Caki2 (cell line): ENCODE results near the gene ILK. TPM values are rescaled to one million over a fixed set of nuclear protein-coding genes. Genes with fewer than 3 reads are reported as not detected.

ENCODE experiments used
- DNase-seq: peaks from one replicate; pipeline ENCODE4 v3.0.0-alpha.2; 2015; ENCODE audit warnings: low read depth
- in situ Hi-C: cut with HindIII; loops from 2 replicates; pipeline ENCODE4 v1.10.0; 2016; ENCODE audit warnings: low sequenced_read_pairs, low pct_unique_long_range_greater_than_20kb, mixed read lengths
- total RNA-seq: library from RNA; depleted of rRNA; stranded (reverse); fragments of >200 nt; shearing (Covaris generic); gene quantifications from 2 replicates; pipeline ENCODE4 v1.2.3, GENCODE V29; 2014; ENCODE audit warnings: low replicate concordance

The ILK gene
- total RNA-seq, 1 experiment from 2014 or later, result 153 TPM

DNA sequence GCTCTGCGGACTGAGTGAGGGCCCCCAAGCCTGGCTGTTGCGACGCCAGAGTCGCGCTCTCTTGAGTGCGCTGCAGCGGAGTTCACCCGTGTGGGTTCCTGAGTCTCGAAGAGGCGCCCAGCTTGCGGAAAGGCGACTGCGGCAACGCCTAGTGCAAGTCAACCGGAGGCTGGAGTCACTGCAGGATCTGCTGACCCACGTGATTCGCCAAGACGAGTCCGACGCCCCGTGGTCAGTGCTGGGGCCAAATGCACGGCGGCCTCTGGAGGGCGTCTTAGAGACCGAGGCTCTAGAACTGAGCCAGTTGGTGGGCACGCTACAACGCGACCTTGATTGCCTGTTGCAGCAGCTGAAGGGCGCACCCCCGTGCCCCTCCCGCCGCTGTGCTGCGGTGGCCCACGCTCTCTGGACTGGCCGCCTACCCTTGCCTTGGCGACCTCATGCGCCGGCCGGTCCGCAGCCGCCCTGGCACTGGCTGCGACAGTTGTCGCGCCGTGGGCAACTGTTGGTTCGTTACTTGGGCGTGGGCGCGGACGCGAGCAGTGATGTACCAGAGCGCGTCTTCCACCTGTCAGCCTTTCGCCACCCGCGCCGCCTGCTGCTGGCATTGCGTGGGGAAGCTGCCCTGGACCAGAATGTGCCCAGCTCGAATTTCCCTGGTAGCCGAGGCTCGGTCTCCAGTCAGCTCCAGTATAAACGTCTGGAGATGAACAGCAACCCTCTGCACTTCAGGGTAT is 32.7 kb upstream of the ILK start:
- DNase-seq, result no peak
- in situ Hi-C loops, result no loop called here

DNA sequence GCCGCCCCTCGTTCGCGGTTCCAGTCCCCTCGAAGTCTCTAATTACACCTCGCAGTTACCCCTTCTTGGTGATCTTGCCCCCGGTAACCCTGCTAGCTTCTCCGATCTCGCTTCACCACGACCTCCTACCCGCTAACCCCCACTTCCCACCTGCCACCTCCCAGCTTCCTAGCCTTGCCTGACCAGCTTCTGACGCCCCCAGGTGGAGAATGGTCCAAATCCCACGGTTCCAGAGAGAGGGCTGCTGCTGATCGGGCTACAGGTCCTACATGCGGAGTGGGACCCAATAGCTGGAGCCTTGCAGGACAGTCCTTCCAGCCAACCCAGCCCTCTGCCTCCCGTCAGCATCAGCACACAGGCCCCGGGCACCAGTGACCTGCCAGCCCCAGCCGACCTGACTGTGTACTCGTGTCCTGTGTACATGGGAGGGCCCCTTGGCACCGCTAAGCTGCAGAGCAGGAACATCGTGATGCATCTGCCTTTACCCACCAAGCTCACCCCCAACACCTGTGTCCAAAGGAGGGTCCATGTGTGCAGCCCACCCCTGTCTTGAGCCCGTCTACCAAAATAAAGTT is 32.1 kb upstream of the ILK start:
- in situ Hi-C loops, result no loop called here
- DNase-seq, result no peak

DNA sequence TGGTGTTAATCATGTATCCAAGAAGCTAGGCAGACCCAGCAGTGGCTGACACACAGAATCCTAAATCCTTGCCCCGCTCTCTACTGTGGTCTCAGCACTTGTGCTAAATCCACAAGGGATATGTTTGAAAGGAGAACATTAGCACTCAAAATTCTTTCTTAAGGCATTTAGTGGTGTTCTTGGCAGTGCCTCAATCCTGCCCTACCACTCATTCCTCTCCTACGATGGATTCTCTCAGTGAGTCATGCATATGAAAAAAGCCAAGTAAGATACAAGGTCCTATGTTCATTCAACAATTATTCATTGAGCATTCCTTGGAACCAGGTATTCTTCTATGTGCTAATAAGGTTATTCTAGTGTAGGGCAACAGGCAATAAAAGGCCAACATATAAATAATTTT is 31.4 kb upstream of the ILK start:
- no peak for DNase-seq
- in situ Hi-C loops, result no loop called here

DNA sequence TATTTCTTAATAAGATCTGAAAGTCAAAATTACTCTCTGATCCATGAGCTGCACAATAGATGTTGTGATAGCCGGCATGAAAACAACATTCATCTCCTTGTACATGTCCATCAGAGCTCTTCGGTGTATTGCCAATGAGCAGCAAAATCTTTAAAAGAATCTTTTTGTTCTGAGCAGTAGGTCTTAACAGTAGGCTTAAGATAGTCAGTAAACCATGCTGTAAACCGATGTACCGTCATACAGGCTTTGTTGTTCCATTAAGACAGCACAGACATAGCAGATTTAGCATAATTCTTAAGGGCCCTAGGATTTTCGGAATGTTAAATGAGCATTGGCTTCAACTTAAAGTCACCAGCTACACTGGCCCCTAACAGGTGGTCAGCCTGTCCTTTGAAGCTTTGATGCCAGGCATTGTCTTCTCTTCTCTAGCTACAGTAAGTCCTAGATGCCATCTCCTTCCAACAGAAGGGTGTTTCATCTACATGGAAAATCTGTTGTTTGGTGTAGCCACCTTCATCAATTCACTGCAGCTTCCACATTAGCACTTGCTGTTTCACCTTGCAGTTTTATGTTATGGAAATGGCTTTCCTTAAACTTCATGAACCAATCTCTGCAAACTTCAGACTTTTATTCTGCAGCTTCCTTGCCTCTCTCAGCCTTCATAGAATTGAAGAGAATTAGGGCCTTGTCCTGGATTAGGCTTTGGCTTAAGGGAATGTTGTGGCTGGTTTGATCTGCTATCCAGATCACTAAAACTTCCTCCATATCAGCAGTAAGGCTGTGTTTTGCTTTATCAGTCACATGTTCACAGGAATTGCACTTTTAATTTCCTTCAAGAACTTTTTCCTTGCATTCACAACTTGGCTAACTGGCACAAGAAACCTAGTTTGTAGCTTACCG is 28.5 kb upstream of the ILK start:
- in situ Hi-C loops, result no loop called here
- no peak for DNase-seq

DNA sequence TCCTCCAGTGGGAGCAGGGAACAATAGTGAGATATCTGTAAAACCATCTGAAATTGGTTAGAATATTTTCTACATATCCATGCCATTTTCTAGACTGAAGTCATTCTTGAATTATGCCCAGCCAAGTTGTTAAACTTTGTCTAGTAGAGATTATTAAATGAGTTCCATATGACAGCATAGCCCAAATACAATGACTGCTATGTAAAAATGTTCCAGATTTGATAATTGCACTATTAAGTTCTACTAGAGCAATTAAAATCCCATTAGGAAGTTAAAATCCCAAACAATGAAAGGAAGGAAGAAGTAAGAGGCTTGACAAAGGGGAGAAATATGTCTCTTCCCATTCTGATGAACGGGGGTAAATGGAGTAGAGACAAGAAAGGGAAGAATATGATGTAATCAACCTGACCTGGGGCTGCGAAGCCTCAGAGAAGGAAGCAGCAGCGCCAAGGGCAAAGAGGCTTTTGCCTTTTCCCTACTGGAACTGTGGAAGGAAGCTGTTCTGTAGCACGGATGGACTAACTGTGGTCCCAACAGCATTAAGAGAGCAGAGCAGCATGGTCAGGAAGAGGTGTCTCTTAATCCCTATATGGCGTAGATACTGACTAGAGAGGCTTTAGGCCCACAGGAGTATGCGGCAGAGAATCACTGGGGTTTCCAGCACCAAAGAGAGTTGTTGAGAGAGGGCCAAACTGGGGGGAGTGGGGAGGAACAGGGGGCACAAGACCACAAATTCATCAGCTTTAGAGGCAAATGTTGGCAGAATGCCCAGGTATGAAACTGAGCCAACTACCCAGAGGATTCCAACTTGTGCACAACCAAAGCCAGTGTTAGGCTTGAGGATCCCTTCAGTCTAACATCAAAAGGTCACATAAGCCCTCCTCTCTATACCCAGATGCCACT is 26.9 kb upstream of the ILK start:
- in situ Hi-C loops, result no loop called here
- no peak for DNase-seq

DNA sequence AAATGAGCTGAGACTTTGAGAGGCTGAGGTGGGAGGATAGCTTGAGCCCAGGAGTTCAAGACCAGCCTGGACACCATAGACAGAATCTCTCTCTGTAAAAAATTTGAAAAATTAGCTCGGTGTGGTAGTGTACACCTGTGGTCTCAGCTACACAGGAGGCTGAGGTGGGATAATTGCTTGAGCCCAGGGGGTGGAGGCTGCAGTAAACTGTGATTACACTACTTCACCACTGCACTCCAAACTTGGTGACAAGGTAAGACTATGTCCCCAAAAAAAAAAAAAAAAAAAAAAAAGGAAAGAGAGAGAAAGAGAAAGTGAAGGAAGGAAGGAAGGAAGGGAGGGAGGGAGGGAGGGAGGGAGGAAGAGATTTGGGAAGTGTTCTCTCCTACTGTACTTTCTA is 25.4 kb upstream of the ILK start:
- in situ Hi-C loops, result no loop called here
- DNase-seq, result no peak

DNA sequence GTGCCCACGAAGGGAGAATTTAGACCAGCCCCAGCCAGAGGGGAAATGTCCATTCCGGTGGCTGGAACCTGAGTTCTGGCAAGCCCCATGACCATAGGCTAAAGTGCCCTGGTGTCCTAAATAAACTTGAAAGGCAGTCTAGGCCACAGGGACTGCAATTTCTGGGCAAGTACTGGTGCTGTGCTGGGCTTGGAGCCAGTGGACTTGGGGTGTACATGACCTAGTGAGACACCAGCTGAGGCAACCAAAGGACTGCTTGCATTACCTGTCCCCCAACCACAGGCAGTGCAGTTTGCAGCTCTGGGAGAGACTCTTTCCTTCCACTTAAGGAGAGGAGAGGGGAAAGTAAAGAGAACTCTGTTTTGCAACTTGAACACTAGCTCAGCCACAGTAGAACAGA is 23.9 kb upstream of the ILK start:
- in situ Hi-C loops, result no loop called here

DNA sequence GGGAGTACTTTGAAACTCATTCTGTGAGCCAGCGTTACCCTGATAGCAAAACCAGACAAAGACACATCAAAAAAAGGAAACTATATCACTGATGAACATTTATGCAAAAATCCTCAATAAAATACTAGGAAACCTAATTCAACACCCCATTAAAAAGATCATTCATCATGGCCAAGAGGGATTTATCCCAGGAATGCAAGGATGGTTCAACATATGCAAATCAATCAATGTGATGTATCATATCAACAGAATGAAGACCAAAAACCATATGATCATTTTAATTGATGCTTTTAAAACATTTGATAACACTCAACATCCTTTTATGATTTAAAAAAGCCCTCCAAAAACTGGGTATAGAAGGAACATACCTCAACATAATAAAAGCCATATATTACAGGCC is 20.0 kb upstream of the ILK start:
- no peak for DNase-seq
- in situ Hi-C loops, result no loop called here

More for the DNA sequence above, 23.9 kb upstream of the ILK start:
- DNase-seq, result no peak

DNA sequence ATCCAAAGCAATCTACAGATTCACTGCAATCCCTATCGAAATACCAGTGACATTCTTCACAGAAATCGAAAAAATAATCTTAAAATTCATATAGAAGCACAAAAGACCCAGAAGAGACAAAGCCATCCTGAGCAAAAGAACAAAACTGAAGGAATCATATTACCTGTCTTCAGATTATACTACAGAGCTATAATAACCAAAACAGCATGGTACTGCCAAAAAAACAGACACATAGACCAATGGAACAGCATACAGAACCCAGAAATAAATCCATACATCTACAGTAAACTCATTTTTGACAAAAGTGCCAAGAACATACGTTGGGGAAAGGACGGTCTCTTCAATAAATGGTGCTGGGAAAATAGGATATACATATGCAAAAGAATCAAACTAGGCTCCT is 19.0 kb upstream of the ILK start:
- in situ Hi-C loops, result no loop called here
- no peak for DNase-seq

DNA sequence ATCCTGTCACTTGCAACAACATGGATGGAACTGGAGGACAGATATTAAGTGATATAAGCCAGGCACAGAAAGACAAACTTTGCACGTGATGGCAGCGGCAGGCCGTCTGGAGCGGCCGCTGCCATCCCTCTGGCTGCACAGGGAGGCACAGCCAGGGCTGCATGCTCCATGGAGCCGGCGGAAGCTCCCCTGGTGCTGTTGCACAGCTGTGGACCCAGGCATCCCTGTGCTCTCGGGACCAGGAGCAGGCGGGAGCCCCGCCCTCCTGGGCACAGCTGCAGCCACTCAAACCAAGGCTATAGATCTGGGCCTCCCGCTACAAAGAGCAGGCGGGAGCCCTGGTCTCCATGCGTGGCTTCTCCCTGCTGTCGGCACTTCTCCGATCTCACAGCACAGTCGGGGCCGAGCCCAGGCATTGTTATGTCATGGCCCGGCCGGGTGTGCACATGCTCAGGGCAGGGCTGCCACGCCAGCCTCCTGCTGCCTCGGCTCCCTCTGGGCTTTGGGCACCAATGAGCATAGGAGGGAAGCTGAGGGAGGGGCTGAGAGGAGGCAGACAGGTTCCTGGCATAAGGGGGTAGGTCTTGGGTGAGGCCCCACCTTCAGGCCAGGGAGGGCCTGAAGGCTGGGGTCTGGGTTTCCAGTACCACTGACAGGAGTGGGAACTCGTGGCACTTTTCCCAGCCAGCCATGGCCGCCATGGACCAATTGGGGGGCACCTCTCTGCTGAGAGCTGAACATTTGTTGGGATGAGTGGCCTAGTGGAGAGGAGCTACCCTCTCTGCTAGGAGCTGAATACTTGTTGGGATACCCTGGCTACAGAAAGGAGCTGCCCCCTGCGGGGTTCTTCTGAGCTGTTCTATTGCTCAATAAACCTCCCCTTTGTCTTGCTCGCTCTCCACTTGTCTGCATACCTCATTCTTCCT is 16.9 kb upstream of the ILK start:
- no peak for DNase-seq
- in situ Hi-C loops, result no loop called here

DNA sequence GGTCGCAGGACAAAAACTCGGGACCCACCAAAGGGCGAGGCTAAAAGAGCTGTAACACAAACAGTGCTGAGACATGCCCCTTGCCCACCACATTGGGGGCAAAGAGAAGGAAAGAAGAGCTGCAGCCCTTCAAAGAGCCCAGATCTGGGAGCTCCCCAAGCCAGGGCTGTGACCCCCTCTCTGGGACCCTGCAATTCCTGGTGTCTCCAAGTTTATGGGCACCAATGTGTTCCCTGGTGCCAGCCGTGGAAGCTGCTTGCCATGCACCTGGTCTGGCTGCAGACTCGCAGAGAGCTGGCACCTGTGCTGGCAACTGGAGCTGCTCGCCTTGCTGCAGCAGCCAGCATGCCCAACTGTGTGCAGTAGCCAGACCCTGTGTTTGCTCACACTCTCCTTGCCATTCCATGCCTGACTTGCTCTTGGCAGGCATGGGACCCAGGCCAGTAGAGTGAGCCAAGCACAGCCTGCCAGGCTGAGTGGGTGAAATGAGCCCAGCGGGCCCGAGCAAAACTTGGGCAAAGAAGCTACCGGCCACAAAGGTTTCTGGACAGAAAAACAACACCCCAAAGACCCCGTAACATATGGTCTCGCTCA is 16.1 kb upstream of the ILK start:
- in situ Hi-C loops, result no loop called here
- DNase-seq, result no peak

DNA sequence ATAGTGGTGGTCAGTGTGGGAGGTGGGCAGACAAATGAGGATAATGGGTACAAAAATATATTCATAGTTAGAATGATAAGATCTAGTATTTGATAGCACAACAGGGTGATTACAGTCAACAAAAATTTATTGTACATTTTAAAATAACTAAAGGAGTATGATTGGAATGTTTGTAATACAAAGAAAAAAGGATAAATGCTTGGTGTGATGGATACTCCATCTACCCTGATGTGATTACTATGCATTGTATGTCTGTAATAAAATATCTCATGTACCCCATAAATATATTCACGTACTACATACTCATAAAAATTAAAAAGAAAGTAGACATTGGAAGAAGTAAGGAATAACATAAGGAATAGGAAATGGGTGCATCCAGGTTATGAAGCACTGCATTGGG is 15.6 kb upstream of the ILK start:
- in situ Hi-C loops, result no loop called here
- DNase-seq, result no peak

DNA sequence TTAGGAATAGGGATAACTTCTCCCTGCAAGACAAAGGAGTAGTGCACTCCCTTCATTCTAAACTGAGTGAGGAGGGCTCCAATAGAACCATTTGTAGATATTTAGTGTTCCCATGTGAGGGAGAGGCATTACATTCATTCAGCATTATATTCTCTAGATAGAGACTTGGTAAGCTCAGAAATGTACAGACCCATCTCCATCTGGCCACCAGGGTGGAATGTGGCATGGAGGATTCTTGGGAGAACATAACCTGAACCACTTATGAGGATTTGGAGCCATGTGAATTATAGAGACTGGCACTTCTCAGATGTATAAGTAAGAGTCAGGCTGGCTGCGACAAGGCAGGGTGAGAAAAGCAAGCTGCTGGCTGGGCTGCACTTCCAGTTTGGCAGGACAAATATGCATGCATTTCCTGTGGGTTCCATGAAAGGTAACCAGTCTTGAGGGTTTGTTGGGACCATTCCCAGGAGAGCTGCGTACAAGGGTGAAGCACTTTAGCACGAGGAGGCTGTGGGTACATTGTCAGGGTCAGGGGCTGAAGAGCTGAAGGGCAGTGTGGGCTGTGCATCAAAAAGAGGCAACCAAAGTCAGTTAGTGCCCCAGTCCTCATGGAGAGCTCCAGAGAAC is 9.3 kb upstream of the ILK start:
- in situ Hi-C loops, result no loop called here
- DNase-seq, result no peak

DNA sequence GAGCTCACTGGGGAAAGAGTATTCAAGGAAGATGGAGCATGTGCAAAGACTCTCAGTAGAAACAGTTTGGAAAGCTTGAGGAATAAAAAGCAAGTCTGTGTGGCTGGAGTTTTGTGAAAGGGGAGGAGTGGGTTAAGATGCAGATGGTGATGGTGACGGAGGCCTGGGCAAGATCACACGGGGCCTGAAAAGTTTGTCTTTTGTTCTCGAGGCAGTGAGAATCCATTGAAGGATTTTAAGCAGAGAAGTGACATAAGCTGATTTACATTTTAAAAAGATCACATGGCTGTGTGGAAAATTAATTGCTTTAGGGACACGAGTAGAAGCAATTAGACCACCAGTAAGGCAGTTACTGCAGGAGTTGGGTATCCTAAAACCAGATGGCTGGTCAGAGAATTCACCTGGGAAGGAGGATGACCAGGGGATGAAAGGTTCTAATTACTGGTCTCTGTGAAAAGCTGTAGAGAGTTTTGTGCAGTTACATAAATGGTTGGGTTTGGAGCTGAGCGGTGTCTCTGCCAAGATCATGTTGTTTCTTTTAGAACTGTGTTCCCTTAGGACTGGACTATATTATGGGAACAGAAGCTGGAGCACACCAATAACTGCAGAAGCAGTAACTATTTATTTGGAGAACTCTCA is 7.2 kb upstream of the ILK start:
- in situ Hi-C loops, result no loop called here

DNA sequence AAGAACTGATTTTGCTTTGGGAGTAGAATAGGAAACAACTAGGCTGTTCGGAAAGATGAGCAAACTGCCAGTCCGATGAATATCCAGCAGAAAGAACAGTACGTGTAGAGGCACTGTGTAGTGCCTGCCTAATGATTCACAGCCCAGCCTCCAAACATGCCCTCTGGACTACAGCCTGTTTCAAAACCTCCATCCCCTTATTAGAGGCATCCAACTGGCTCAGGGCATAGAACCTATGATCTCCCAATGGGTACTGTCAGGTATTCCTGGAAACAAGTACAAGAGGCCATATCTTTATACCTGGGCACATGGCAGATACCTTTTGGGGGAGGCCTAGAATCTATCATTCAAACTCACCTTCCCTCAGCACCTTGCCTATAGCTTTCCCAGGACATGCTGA is 5.0 kb upstream of the ILK start:
- in situ Hi-C loops, result no loop called here

More for the DNA sequence above, 7.2 kb upstream of the ILK start:
- no peak for DNase-seq

DNA sequence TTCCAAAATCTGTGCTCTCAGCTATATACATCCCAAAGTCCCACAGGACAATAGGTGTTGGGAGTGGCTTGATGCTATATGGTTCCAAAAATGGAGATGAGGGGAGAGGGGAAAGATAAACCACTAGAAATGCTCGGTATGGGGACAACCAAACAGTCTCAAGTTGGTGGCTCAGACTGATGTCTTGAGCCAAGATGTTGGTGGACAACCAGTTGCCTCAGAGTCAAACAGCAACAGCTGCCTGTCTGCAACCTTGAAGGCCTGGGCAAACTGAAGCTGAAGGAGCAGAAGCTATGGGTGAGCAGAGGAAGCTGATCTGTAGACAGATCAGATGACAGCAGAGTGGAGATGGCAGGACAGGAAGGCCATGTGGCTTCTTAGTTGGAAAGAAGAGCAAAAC is 4.1 kb upstream of the ILK start:
- in situ Hi-C loops, result no loop called here
- no peak for DNase-seq

More for the DNA sequence above, 5.0 kb upstream of the ILK start:
- no peak for DNase-seq
